Vagina (tissue), 2 donors: ENCODE measurements around the gene LAIR1.
"Not testable (repeated sequence)": the region's sequence is repeated elsewhere in the genome, so short reads cannot be mapped to it uniquely, and the experiment has no call there.

ENCODE experiments used
- CTCF ChIP-seq, 3 experiments: fragments of 450-650 bp in 2 of 3; fragments of 200-600 bp in 1 of 3; sonication (generic) in 1 of 3; IDR thresholded peaks; one replicate each; pipeline ENCODE4 v1.5.1; 2017 to 2019; ENCODE audit warnings: antibody characterized with exemption in 3 of 3, mild to moderate bottlenecking in 2 of 3, moderate library complexity in 2 of 3
- POLR2A ChIP-seq, 2 donors: fragments of 450-650 bp; IDR thresholded peaks; one replicate each; pipeline ENCODE4 v1.6.1; 2017; ENCODE audit warnings: antibody characterized with exemption in 2 of 2, mild to moderate bottlenecking in 2 of 2, moderate library complexity in 2 of 2

GRCh38 chr19:54359149-54359820 is 5.4 kb downstream of the LAIR1 start:
- not testable (repeated sequence) for TF ChIP-seq CTCF, POLR2A (IDR thresholded peaks at IDR 0.05)
